Peyer's patch (tissue), 4 donors: Measurements from ENCODE around the gene SEPTIN5.

Source experiments
- CTCF ChIP-seq, 6 experiments: fragments of 450-650 bp in 4 of 6; fragments of 200-600 bp in 2 of 6; sonication (generic) in 1 of 6; IDR thresholded peaks; one replicate each; pipeline ENCODE4 v1.5.1; 2017 to 2019; ENCODE audit warnings: antibody characterized with exemption in 6 of 6, mild to moderate bottlenecking in 3 of 6, moderate library complexity in 1 of 6
- POLR2A ChIP-seq, 2 donors: fragments of 450-650 bp; IDR thresholded peaks; one replicate each; pipeline ENCODE4 v1.5.1; 2017; ENCODE audit warnings: antibody characterized with exemption in 2 of 2, mild to moderate bottlenecking in 2 of 2, moderate library complexity in 2 of 2

- no peak for TF ChIP-seq CTCF (IDR thresholded peaks at IDR 0.05)
- TF ChIP-seq POLR2A (IDR thresholded peaks at IDR 0.05) = no peak
Observed at GRCh38 chr22:19751497-19752245, 37.4 kb downstream of the SEPTIN5 start.
